Kidney (tissue), 14 donors: ENCODE measurements around the gene EPS8L2. TPM values are rescaled to one million over a fixed set of nuclear protein-coding genes. Genes with fewer than 3 reads are reported as not detected.
A peak's percentile ranks its signal among the peaks of the same experiment; 100 is the strongest.

Source experiments
- DNase-seq, 5 donors: peaks; one replicate each; pipeline ENCODE4 v3.0.0-alpha.2; 2013 to 2020
- FAIRE-seq: peaks from 2 replicates; lab custom pipeline; 2012; peaks lifted over from hg19 to GRCh38; lab: Jason Lieb, UNC
- H3K27ac ChIP-seq, 2 donors: one replicate each; pipeline ENCODE4 v1.7.0; 2013; ENCODE audit warnings: low read depth in 2 of 2, low read length in 2 of 2, inconsistent platforms in 1 of 2
- H3K27me3 ChIP-seq: one replicate; pipeline ENCODE4 v1.7.1; 2013; ENCODE audit warnings: low read length, inconsistent platforms; ENCODE audit not compliant: control insufficient read depth, insufficient read depth
- H3K36me3 ChIP-seq, 3 donors: one replicate each; pipeline versions ENCODE4 v1.7.0 to v1.7.1; 2013; ENCODE audit warnings: low read length in 3 of 3, control low read depth in 1 of 3, inconsistent platforms in 1 of 3; ENCODE audit not compliant: insufficient read depth in 3 of 3, control insufficient read depth in 2 of 3
- H3K4me1 ChIP-seq, 3 donors: one replicate each; pipeline versions ENCODE4 v1.7.0 to v1.7.1; 2013; ENCODE audit warnings: low read length in 3 of 3, inconsistent platforms in 1 of 3, low read depth in 1 of 3; ENCODE audit not compliant: control insufficient read depth in 2 of 3, insufficient read depth in 2 of 3
- H3K4me3 ChIP-seq, 3 donors: one replicate each; pipeline versions ENCODE4 v1.7.0 to v1.8.1; 2013; ENCODE audit warnings: low read length in 3 of 3, control low read depth in 1 of 3, inconsistent platforms in 1 of 3
- H3K9ac ChIP-seq, 3 donors: one replicate each; pipeline versions ENCODE4 v1.7.0 to v1.7.1; 2013; ENCODE audit warnings: low read length in 3 of 3, control low read depth in 1 of 3, inconsistent platforms in 1 of 3
- H3K9me3 ChIP-seq, 3 donors: one replicate each; pipeline versions ENCODE4 v1.7.0 to v1.7.1; 2013; ENCODE audit warnings: low read length in 3 of 3, control low read depth in 1 of 3, inconsistent platforms in 1 of 3; ENCODE audit not compliant: control insufficient read depth in 2 of 3, insufficient read depth in 1 of 3
- intact Hi-C: fragments of 100-400 bp; cut with DNase I; formaldehyde crosslinking; loops from one replicate; pipeline ENCODE4 v1.11.1; 2022
- polyA plus RNA-seq: library from polyadenylated mRNA; stranded (reverse); fragments of 350-450 nt; fragmentation: Illumina TruSeq; extraction: RNeasy Lipid Tissue Mini Kit (QIAGEN cat#74804); gene quantifications from one replicate; pipeline ENCODE4 v1.2.3, GENCODE V29; 2014; ENCODE audit warnings: low read depth, low replicate concordance; ENCODE audit not compliant: insufficient read depth
- total RNA-seq: library from RNA; stranded (reverse); fragmentation: NEBNext Ultra II Directional; extraction: Animal tissue kit (Norgen Biotek cat#: 25700); gene quantifications from one replicate; pipeline ENCODE4 v1.2.1, GENCODE V29; 2021
- TF ChIP-seq, protein P1 (sequence below): IDR thresholded peaks from 3 replicates; pipeline ENCODE4 v1.5.1; 2012; ENCODE audit warnings: mild to moderate bottlenecking, moderate library complexity, borderline replicate concordance; ENCODE audit not compliant: insufficient read depth; ENCODE audit errors: extremely low read depth
- donor health status: control.
- donor health status: control.
- donor health status: control.
- donor health status: control.
- donor health status: control.
- donor health status: DM: yes; HTN: yes; CAD: no.
- donor health status: Normal renal cell carcinoma (clear cell type).

Gene EPS8L2
- total and polyA plus RNA-seq, 2 donors from 2014 or later, result 199 to 287 TPM

DNA sequence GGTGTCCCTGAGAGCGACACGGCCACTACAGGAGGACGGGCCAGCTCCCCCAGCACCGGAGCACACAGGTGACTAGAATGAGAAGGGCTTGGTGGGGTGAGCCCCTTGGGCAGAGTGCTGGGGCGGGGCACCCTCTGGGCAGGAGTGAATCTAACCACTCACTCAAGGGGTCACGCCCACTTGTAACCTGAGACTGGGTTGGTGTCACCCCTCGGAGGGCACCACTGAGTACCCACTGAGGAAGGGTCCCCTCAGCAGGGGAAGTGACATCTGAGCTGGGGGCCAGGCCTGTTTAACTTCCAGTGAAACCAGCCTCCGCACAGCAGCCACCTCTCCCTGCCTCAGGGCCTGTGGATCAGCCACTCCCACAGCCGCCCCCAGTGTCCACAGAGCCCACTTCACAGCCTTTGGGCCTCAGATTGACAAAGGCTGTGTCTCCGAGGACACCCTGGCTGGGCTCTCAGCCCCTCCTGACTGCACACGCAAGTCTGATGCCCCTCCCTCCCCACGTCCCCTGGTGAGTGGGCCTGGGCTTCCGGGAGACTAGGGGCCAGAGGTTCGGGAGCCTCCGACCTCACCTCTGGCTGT is 65.7 kb downstream of the EPS8L2 start:
- Histone ChIP-seq H3K27me3 (no peaks in the 10 kb centered on the region), H3K4me1 (peaks cover 0 to 9% (median 0%) of the 10 kb centered on the region in 3 donors), H3K4me3 (no peak overlapping the region), H3K27ac (no peak overlapping the region), H3K36me3 (peaks cover 0 to 11% (median 9%) of the 10 kb centered on the region in 3 donors), H3K9me3 (no peaks in the 10 kb centered on the region), H3K9ac (no peak overlapping the region)
- no peak for FAIRE-seq
- intact Hi-C loops, result no loop called here
- TF ChIP-seq, protein P1, sequence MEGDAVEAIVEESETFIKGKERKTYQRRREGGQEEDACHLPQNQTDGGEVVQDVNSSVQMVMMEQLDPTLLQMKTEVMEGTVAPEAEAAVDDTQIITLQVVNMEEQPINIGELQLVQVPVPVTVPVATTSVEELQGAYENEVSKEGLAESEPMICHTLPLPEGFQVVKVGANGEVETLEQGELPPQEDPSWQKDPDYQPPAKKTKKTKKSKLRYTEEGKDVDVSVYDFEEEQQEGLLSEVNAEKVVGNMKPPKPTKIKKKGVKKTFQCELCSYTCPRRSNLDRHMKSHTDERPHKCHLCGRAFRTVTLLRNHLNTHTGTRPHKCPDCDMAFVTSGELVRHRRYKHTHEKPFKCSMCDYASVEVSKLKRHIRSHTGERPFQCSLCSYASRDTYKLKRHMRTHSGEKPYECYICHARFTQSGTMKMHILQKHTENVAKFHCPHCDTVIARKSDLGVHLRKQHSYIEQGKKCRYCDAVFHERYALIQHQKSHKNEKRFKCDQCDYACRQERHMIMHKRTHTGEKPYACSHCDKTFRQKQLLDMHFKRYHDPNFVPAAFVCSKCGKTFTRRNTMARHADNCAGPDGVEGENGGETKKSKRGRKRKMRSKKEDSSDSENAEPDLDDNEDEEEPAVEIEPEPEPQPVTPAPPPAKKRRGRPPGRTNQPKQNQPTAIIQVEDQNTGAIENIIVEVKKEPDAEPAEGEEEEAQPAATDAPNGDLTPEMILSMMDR, result no peak
- DNase-seq, result peak in 1 of 5 donors; percentile 69

DNA sequence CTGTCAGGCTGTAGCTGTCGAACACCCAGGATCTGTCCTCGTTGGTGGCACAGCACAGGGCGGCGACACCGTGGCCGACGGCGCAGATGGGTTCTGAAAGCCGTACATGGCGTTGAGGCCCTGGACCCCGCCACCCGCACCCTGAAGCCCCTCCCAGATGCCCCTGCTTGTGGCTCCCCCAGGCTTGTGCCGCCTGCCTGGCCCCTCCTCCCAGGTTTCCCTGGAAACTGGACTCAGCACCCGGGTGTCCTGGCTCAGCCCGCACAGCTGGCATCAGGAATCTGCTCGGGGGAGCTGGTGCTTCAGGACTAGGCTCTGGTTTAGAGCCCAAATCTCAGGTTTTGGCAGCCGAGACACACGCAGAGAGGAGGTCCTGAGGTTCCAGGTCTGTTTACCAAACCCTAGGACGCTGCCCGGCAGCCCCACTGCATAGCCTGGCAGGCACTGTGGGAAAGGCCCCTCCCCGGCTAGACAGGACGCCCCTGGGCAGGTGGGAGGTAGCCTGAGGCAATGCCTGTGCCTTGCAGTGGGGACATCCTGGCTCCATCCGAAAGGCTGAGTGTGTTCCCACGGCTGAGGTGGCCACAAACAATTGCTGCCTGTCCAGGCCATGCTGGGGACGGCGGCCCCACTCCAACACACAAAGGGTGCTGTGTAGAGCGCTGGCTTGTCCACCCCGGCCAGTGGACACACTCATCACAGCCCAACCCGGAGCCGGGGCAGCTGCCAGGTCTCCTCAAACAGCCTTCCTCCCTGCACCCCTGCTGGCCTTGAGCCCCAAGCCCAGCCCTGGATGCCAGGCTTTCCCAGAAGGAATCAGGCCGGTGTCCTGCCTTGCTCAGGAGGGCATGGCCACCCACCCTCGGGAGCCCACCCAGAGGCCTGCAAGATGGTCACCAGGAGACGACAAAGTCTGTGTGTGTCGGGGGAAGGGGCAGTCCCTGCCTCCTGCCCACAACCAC is 66.7 kb downstream of the EPS8L2 start:
- H3K9ac ChIP-seq, result no peak overlapping the region
- no peak overlapping the region for H3K4me3 ChIP-seq

DNA sequence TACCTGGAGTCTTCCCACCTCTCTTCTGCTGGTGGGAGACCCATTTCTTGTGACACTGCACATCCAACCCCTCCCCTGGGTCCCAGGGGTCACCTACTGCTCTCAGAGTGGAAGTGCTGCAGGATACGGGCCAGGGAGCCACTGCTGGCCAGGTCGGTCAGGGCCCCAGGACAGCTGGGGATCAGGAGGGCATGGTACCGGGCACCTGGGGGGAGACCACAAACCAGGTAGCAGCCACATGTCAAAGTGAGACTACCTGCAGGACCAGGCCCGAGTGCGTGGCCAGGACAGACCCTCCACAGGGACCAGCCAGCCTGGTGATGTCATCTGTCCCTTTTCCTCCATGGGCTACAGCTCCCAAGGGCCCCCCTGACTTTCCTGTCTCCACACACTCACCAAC is 67.4 kb downstream of the EPS8L2 start:
- no peak for FAIRE-seq

More for the DNA sequence above, 66.7 kb downstream of the EPS8L2 start:
- Histone ChIP-seq H3K27me3 (no peaks in the 10 kb centered on the region), H3K4me1 (peaks cover 0 to 9% (median 0%) of the 10 kb centered on the region in 3 donors), H3K27ac (no peak overlapping the region), H3K9me3 (no peaks in the 10 kb centered on the region), H3K36me3 (peaks cover 0 to 7% (median 5%) of the 10 kb centered on the region in 3 donors)
- no peak for FAIRE-seq
- TF ChIP-seq, protein P1, result no peak
- intact Hi-C loops, result no loop called here
- DNase-seq, result peak in 1 of 5 donors; percentile 76

More for the DNA sequence above, 67.4 kb downstream of the EPS8L2 start:
- Histone ChIP-seq H3K4me3 (no peak overlapping the region), H3K27ac (no peak overlapping the region), H3K27me3 (no peaks in the 10 kb centered on the region), H3K9ac (no peak overlapping the region), H3K4me1 (peaks cover 0 to 12% (median 0%) of the 10 kb centered on the region in 3 donors), H3K36me3 (peaks cover 0 to 7% (median 5%) of the 10 kb centered on the region in 3 donors), H3K9me3 (no peaks in the 10 kb centered on the region)
- TF ChIP-seq, protein P1, result no peak
- intact Hi-C loops, result no loop called here
- DNase-seq, result no peak
